K562 treated with DMSO at 1 percent for 12 hours (cell line): ENCODE measurements around the gene CD276. TPM values are rescaled to one million over a fixed set of nuclear protein-coding genes. Genes with fewer than 3 reads are reported as not detected.

Experiments used
- total RNA-seq: library from RNA; unstranded; fragments of 300-600 nt; gene quantifications from 2 replicates; pipeline ENCODE4 v1.2.3, GENCODE V29; 2022; ENCODE audit not compliant: insufficient read depth

Gene CD276
- 4.8 and 8.7 TPM in 2 replicates for total RNA-seq

GRCh38 chr15:73683777-73684580 is at the start of gene CD276:
CD276 (plus strand) TSS chr15:73684383; CDS start chr15:73699640, 15,257 bp downstream.

GRCh38 chr15:73753250-73754130 is 69.3 kb downstream of the CD276 start, which contains the start of gene INSYN1:
INSYN1 (minus strand) TSS chr15:73753351; CDS start chr15:73751130, 2,221 bp downstream.

Other genes starting within 250 kb of the CD276 start
- not detected in 2 replicates for gene REC114, start 241.2 kb upstream of the CD276 start, total RNA-seq
- gene NPTN, start 51.0 kb upstream of the CD276 start, total RNA-seq, result 30.2 and 56.5 TPM in 2 replicates
- gene INSYN1, start 69.0 kb downstream of the CD276 start, total RNA-seq, result not detected in 2 replicates
- gene TBC1D21, start 189.2 kb downstream of the CD276 start, total RNA-seq, result not detected in 2 replicates
- gene LOXL1, start 242.1 kb downstream of the CD276 start, total RNA-seq, result not detected in 2 replicates